Ascending aorta (tissue), 2 donors: Measurements from ENCODE around the gene GRK1. TPM values are rescaled to one million over a fixed set of nuclear protein-coding genes. Genes with fewer than 3 reads are reported as not detected.

Experiments
- DNase-seq, 2 donors: peaks; one replicate each; pipeline ENCODE4 v3.0.0-alpha.2; 2019; ENCODE audit warnings: low spot score in 2 of 2
- H3K27ac ChIP-seq, 2 donors: fragments of 200-600 bp; sonication (generic); one replicate each; pipeline ENCODE4 v1.5.1; 2016 to 2017; ENCODE audit warnings: mild to moderate bottlenecking in 1 of 2
- H3K27me3 ChIP-seq: fragments of 200-600 bp; sonication (generic); one replicate; pipeline ENCODE4 v1.5.1; 2017
- H3K36me3 ChIP-seq, 2 donors: fragments of 200-600 bp; sonication (generic); one replicate each; pipeline ENCODE4 v1.5.1; 2016
- H3K4me1 ChIP-seq, 2 donors: fragments of 200-600 bp; sonication (generic); one replicate each; pipeline ENCODE4 v1.5.1; 2016 to 2017; ENCODE audit warnings: mild to moderate bottlenecking in 1 of 2
- H3K4me3 ChIP-seq, 2 donors: fragments of 200-600 bp; sonication (generic); one replicate each; pipeline ENCODE4 v1.5.1; 2016 to 2017; ENCODE audit warnings: mild to moderate bottlenecking in 1 of 2
- H3K9me3 ChIP-seq, 2 donors: fragments of 200-600 bp; sonication (generic); one replicate each; pipeline ENCODE4 v1.5.1; 2016
- CTCF ChIP-seq, 3 experiments: fragments of 200-600 bp in 2 of 3; fragments of 450-650 bp in 1 of 3; sonication (generic) in 2 of 3; IDR thresholded peaks; one replicate each; pipeline ENCODE4 v1.5.1; 2016 to 2019; ENCODE audit warnings: antibody characterized with exemption in 3 of 3, mild to moderate bottlenecking in 1 of 3, moderate library complexity in 1 of 3
- intact Hi-C: fragments of 100-400 bp; cut with DNase I; formaldehyde crosslinking; loops from one replicate; pipeline ENCODE4 v1.15.1; 2023
- total RNA-seq: library from RNA; depleted of rRNA; stranded (reverse); fragments of >200 nt; gene quantifications from one replicate; pipeline ENCODE4 v1.1.0, GENCODE V29; 2016

The GRK1 gene
- total RNA-seq, 1 donor from 2014 or later, result not detected

DNA sequence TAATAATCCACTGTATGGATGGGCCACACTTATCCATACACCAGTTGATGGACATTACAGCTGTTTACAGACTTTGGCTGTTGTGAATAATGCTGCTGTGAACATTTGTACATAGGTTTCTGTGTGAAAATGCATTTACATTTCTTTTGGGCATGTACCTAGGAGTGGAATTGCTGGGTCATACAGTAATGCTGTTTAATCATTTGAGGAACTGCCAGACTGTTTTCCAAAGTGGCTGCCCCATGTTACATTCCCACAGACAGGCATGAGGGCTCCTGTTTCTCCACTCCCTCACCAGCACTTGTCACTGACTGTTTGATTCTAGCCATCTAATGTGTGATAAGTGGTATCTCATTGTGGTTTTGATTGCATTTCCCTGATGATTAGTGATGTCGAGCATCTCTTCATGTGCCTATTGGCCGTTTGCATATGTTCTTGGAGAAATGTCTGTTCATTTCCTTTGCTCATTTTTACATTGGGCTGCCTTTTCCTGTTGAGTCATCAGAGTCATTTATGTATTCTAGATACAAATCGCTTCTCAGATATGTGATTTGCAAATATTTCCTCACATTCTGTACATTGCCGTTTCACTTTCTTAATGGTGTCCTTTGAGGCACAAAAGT lies 104.8 kb downstream of the GRK1 start:
- H3K27ac ChIP-seq, result no peak overlapping the region
- intact Hi-C loops, result no loop called here
- DNase-seq, result no peak
- no peaks in the 10 kb centered on the region for H3K27me3 ChIP-seq
- no peaks in the 10 kb centered on the region for H3K4me1 ChIP-seq
- no peak overlapping the region for H3K4me3 ChIP-seq
- H3K36me3 ChIP-seq, result peaks cover 0 to 4% of the 10 kb centered on the region in 2 donors
- no peaks in the 10 kb centered on the region for H3K9me3 ChIP-seq
- no peak for TF ChIP-seq CTCF (IDR thresholded peaks at IDR 0.05)

GRCh38 chr13:113774177-113775107 lies 107.4 kb downstream of the GRK1 start:
- Histone ChIP-seq H3K9me3 (no peaks in the 10 kb centered on the region), H3K4me3 (no peak overlapping the region), H3K27ac (no peak overlapping the region), H3K36me3 (no peaks in the 10 kb centered on the region), H3K27me3 (no peaks in the 10 kb centered on the region), H3K4me1 (no peaks in the 10 kb centered on the region)
- no peak for DNase-seq
- intact Hi-C loops, result no loop called here
- no peak for TF ChIP-seq CTCF (IDR thresholded peaks at IDR 0.05)

- Histone ChIP-seq H3K27me3 (no peaks in the 10 kb centered on the region), H3K36me3 (no peaks in the 10 kb centered on the region), H3K27ac (no peak overlapping the region), H3K4me3 (no peak overlapping the region), H3K4me1 (no peaks in the 10 kb centered on the region), H3K9me3 (no peaks in the 10 kb centered on the region)
- DNase-seq, result no peak
- no peak for TF ChIP-seq CTCF (IDR thresholded peaks at IDR 0.05)
- intact Hi-C loops, result no loop called here
Observed at GRCh38 chr13:113775451-113776145, 108.6 kb downstream of the GRK1 start.

- intact Hi-C loops, result no loop called here
- Histone ChIP-seq H3K4me1 (no peaks in the 10 kb centered on the region), H3K36me3 (no peaks in the 10 kb centered on the region), H3K27ac (no peak overlapping the region), H3K4me3 (no peak overlapping the region), H3K9me3 (no peaks in the 10 kb centered on the region), H3K27me3 (no peaks in the 10 kb centered on the region)
- no peak for TF ChIP-seq CTCF (IDR thresholded peaks at IDR 0.05)
- DNase-seq, result no peak
Observed at GRCh38 chr13:113776231-113777125, 109.5 kb downstream of the GRK1 start.
